Measurements from ENCODE around the gene NIFK. TPM values are rescaled to one million over a fixed set of nuclear protein-coding genes. Genes with fewer than 3 reads are reported as not detected.

Gene NIFK
- total and polyA plus RNA-seq, 2 of the 4 experiments (the other 2 are of a cell fraction) = 19.5 to 24.3 TPM

- H2BK20ac ChIP-seq (ENCODE audit: low read depth, low read length) = no peak overlapping the region
- H3K9me1 ChIP-seq (ENCODE audit: insufficient read depth, low read length) = no peaks in the 10 kb centered on the region; the same call in 1 of the 2 replicates
- H3K9me3 ChIP-seq (ENCODE audit: control insufficient read depth, insufficient read depth, low read length) = no peaks in the 10 kb centered on the region
- H3K18ac ChIP-seq (ENCODE audit: low read depth, low read length) = no peak overlapping the region
- no peaks in the 10 kb centered on the region for H3K36me3 ChIP-seq (ENCODE audit: control insufficient read depth, insufficient read depth, low read length)
- dilution Hi-C loops (cut with HindIII; ENCODE audit: low sequenced_read_pairs, unreplicated experiment) = no loop called here
- no peak overlapping the region for H3K4me2 ChIP-seq (ENCODE audit: low read depth, low read length)
- peak; percentile 30 for ATAC-seq (ENCODE audit: low read depth)
- no peak overlapping the region for H2BK15ac ChIP-seq (ENCODE audit: low read depth, low read length)
- BruUV-seq (replicated peaks) = no TSS peak
- peak overlapping the region; percentile 59 for H2BK5ac ChIP-seq (ENCODE audit: low read depth, low read length, poor library complexity, severe bottlenecking)
- no peak overlapping the region for H4K5ac ChIP-seq (ENCODE audit: low read depth, low read length)
- no peaks in the 10 kb centered on the region for H4K20me1 ChIP-seq (ENCODE audit: insufficient read depth, low read length)
- H2AK9ac ChIP-seq (replicated peaks; ENCODE audit: low read depth, low read length, poor library complexity) = no peak overlapping the region
- CTCF ChIA-PET = no interaction called here
- H3K4me3 ChIP-seq (ENCODE audit: insufficient read depth, low read depth, low read length) = no peak overlapping the region
- no peak overlapping the region for H2AFZ ChIP-seq (replicated peaks; ENCODE audit: low read length, poor library complexity)
- no peak overlapping the region for H3K27ac ChIP-seq (ENCODE audit: insufficient read depth, low read length)
- H3K14ac ChIP-seq (replicated peaks; ENCODE audit: low read depth, low read length) = no peak overlapping the region
- H3K23ac ChIP-seq (ENCODE audit: low read depth, low read length) = no peak overlapping the region
- H2AK5ac ChIP-seq (ENCODE audit: low read depth, low read length) = no peak overlapping the region
- no peak overlapping the region for H3K4ac ChIP-seq (ENCODE audit: low read depth, low read length)
- H2BK120ac ChIP-seq (ENCODE audit: low read depth, low read length) = no peak overlapping the region
- no peak overlapping the region for H4K8ac ChIP-seq (ENCODE audit: low read depth in 2 of 2, low read length in 2 of 2)
- H4K91ac ChIP-seq (ENCODE audit: insufficient read depth, low read depth, low read length) = no peak overlapping the region
- intact Hi-C loops (cut with micrococcal nuclease) = no loop called here
- in situ Hi-C loops (cut with MboI; ENCODE audit: low sequenced_read_pairs) = no loop called here
- no peak overlapping the region for H3K9ac ChIP-seq (ENCODE audit: low read depth, low read length)
- DNase-seq = peak; percentile 11
- TF ChIP-seq MAFK (IDR thresholded peaks at IDR 0.05; ENCODE audit: low read depth, low read length) = no peak
- TF ChIP-seq NFE2L2 (IDR thresholded peaks at IDR 0.05; ENCODE audit: low read depth, low read length) = no peak
- no peak for TF ChIP-seq CTCF (conservative IDR thresholded peaks at IDR 0.05; ENCODE audit: low read depth, low read length)
- H3K56ac ChIP-seq (ENCODE audit: extremely low read depth, insufficient read depth, low read length) = no peak overlapping the region
- POLR2A ChIA-PET (ENCODE audit: unreplicated experiment) = no interaction called here
- 20% methylated on average over 1 of the region's 12 CpGs; no CpG with 5 or more reads in 1 of the 2 experiments for WGBS, 2 experiments (ENCODE audit: extremely low coverage in 2 of 2, insufficient read length in 1 of 2)
- H3K79me1 ChIP-seq (ENCODE audit: low read depth in 1 of 2, low read length in 2 of 2) = no peaks in the 10 kb centered on the region
- peaks cover 14% of the 10 kb centered on the region for H3K27me3 ChIP-seq (ENCODE audit: control insufficient read depth, insufficient read depth, low read length)
- H3K4me1 ChIP-seq (ENCODE audit: control insufficient read depth, insufficient read depth, low read length) = peaks cover 5% of the 10 kb centered on the region; the same call in 1 of the 2 replicates
These were observed 40.4 kb upstream of the NIFK start for GRCh38 chr2:121776885-121777698.
